ENCODE results near the gene CYSLTR2.
"Not testable (repeated sequence)": the region's sequence is repeated elsewhere in the genome, so short reads cannot be mapped to it uniquely, and the experiment has no call there.

The CYSLTR2 gene

GRCh38 chr13:48693998-48694397, 40.3 kb downstream of the CYSLTR2 start:
- DNase-seq (ENCODE audit: low read depth in 2 of 2): no peak

- peak; percentile 2 to 3 for DNase-seq (ENCODE audit: low read depth in 2 of 2)
Observed at GRCh38 chr13:48695776-48696175, 42.0 kb downstream of the CYSLTR2 start.

GRCh38 chr13:48696676-48697075, 42.9 kb downstream of the CYSLTR2 start:
- not testable (repeated sequence) for DNase-seq (ENCODE audit: low read depth in 2 of 2)

GRCh38 chr13:48707405-48707804, 53.7 kb downstream of the CYSLTR2 start:
- no peak for DNase-seq (ENCODE audit: low read depth in 2 of 2)

GRCh38 chr13:48708764-48709163, 55.0 kb downstream of the CYSLTR2 start:
- no peak for DNase-seq (ENCODE audit: low read depth in 2 of 2)

GRCh38 chr13:48709213-48709612, 55.5 kb downstream of the CYSLTR2 start:
- no peak for DNase-seq (ENCODE audit: low read depth in 2 of 2)

GRCh38 chr13:48710160-48710559, 56.4 kb downstream of the CYSLTR2 start:
- no peak for DNase-seq (ENCODE audit: low read depth in 2 of 2)

- no peak for DNase-seq (ENCODE audit: low read depth in 2 of 2)
Observed at GRCh38 chr13:48712141-48712540, 58.4 kb downstream of the CYSLTR2 start.

GRCh38 chr13:48715977-48716376, 62.2 kb downstream of the CYSLTR2 start:
- DNase-seq (ENCODE audit: low read depth in 2 of 2): no peak

GRCh38 chr13:48720621-48721020, 66.9 kb downstream of the CYSLTR2 start:
- DNase-seq (ENCODE audit: low read depth in 2 of 2): no peak

- no peak for DNase-seq (ENCODE audit: low read depth in 2 of 2)
Observed at GRCh38 chr13:48723168-48723567, 69.4 kb downstream of the CYSLTR2 start.

GRCh38 chr13:48725271-48725670, 71.5 kb downstream of the CYSLTR2 start:
- no peak for DNase-seq (ENCODE audit: low read depth in 2 of 2)

GRCh38 chr13:48726711-48727110, 73.0 kb downstream of the CYSLTR2 start:
- no peak for DNase-seq (ENCODE audit: low read depth in 2 of 2)

GRCh38 chr13:48727241-48728011, 73.7 kb downstream of the CYSLTR2 start:
- DNase-seq (ENCODE audit: low read depth in 2 of 2): no peak

- DNase-seq (ENCODE audit: low read depth in 2 of 2): no peak
Observed at GRCh38 chr13:48728226-48728625, 74.5 kb downstream of the CYSLTR2 start.

- DNase-seq (ENCODE audit: low read depth in 2 of 2): no peak
Observed at GRCh38 chr13:48728876-48729275, 75.1 kb downstream of the CYSLTR2 start.

GRCh38 chr13:48729856-48730255, 76.1 kb downstream of the CYSLTR2 start:
- DNase-seq (ENCODE audit: low read depth in 2 of 2): no peak

GRCh38 chr13:48731001-48731658, 77.4 kb downstream of the CYSLTR2 start:
- DNase-seq (ENCODE audit: low read depth in 2 of 2): no peak

GRCh38 chr13:48731957-48732569, 78.3 kb downstream of the CYSLTR2 start:
- no peak for DNase-seq (ENCODE audit: low read depth in 2 of 2)

GRCh38 chr13:48733739-48734335, 80.1 kb downstream of the CYSLTR2 start:
- DNase-seq (ENCODE audit: low read depth in 2 of 2): no peak

GRCh38 chr13:48735571-48735970, 81.8 kb downstream of the CYSLTR2 start:
- DNase-seq (ENCODE audit: low read depth in 2 of 2): no peak

GRCh38 chr13:48737689-48738088, 84.0 kb downstream of the CYSLTR2 start:
- DNase-seq (ENCODE audit: low read depth in 2 of 2): no peak

GRCh38 chr13:48738311-48738710, 84.6 kb downstream of the CYSLTR2 start:
- no peak for DNase-seq (ENCODE audit: low read depth in 2 of 2)
